ENCODE data around the gene PCSK6.

The PCSK6 gene

GRCh38 chr15:101523560-101523940, 34.0 kb upstream of the PCSK6 start:
- DNase-seq, result no peak

DNA sequence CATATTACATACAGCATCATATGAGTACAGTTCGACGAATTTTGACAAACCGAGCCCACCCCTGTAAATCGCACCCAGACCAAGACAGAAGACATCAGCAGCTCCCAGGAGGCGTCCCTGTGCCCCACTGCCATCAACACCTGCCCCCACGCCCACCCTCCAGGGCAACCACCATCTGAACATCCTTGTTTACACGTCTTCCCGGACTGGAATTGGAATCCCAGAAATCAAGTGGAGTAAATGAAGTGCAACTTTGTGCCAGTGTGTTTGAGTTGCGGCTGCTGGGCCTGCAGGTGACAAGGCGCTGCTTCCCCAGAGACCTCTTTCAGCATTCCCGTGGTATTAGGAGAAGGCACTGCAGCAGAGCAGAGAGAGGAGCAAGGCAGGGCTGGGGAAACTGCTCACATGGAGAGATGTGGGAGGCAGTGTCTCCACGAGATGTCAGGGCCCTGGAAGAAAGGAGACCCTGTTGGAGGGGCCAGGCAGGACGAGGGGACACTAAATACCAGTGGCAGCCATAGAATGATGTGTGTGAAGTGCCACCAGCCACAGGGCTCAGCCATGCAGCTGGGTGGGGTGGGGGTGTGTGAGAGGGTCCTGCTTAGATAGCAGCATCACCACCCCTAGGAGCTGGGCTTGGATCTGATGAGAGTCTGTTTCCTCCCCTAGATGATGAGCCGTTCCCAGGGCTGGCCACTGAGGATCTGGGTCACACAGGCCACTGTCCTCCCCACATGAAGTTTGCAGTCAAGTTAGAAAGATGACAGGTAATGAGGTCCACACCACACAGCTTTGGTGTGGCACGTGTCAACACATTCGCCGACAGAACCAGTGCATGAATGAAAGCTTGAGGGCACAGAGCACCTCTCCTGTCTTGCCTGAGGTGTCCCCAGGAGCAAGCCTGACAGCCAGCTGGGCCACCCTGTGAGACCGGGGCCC, 33.4 kb upstream of the PCSK6 start:
- no peak for DNase-seq

DNA sequence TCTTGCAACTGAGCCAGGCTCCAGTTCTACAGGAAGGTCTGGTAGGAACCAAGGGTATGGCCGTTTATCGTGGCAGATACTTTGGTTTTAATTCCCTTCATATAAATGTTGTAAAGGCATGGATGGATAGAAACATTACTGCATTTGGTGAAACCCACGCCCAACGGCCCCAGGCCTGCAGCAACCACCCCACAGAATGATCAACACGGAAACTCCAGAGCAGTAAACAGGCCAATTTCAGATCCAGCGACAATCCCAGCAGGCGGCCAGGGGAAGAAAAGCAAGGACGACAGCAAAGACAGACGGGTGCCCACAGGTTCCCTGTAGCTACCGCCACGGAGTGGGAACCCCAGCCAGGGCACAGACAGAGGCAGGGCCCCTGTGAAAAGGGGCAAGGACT, 32.6 kb upstream of the PCSK6 start:
- DNase-seq, result no peak

- DNase-seq, result no peak
Observed at GRCh38 chr15:101521591-101521990, 32.1 kb upstream of the PCSK6 start.

GRCh38 chr15:101521069-101521468, 31.6 kb upstream of the PCSK6 start:
- no peak for DNase-seq

- no peak for DNase-seq
Observed at GRCh38 chr15:101520395-101520794, 30.9 kb upstream of the PCSK6 start.

GRCh38 chr15:101517504-101517903, 28.0 kb upstream of the PCSK6 start:
- no peak for DNase-seq

DNA sequence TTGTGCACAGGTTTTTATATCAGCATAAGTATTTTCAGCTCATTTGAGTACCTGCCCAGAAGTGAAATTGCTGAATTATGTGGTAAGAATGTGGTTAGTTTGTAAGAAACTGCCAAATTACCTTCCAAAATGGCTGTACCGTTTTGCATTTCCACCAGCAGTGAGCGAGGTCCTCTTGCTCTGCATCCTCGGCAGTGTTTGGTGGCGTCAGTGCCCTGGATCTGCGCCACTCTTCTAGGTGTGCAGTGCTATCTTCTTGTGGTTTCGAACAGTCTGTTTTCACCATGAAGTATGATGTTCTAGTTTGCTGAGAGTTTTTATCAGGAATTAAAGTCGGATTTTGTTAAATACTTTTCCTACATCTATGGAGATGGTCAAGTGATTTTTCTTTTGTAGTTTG, 24.8 kb upstream of the PCSK6 start:
- DNase-seq, result no peak

GRCh38 chr15:101511717-101512116, 22.2 kb upstream of the PCSK6 start:
- DNase-seq, result no peak

DNA sequence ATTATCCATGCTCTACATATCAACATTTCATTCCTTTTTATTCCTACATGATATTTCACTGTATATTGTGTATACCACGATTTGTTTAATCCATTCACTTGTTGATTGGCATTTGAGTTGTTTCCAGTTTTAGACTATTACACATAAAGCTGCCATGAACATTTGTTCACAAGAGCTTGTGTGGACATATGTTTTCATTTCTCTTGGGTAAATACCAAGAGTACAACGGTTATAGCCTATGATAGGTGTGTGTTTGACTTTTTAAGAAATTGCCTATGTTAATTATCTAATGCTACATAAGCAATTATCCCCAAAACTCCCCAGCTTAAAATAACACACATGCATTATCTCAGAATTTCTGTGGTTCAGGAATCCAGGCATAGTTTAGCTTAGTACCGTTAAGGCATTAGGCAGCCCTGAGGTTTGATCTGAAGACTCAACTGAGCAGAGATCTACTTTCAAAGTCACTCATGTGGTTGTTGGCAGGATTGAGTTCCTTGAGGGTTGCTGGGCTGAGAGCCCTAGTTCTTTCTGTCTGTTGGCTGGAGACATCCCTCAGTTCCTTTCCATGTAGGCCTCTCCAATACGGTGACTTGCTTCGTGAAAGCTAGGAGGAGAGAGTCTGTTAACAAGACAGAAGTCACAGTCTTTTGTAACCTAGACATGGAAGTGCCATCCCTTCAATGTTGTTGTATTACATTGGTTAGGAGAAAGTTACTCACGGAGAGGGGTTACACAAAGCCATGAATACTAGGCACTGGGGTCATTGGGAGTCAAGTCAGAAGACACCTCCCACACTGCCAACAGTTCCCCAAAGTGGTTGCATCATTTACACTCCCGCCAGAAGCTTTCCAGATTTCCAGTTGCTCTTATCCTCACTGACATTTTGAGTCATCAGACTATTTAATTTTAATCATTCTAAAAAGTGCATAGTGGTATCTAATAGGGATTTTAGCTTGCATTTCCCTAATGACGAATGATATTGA, 21.0 kb upstream of the PCSK6 start:
- no peak for DNase-seq

DNA sequence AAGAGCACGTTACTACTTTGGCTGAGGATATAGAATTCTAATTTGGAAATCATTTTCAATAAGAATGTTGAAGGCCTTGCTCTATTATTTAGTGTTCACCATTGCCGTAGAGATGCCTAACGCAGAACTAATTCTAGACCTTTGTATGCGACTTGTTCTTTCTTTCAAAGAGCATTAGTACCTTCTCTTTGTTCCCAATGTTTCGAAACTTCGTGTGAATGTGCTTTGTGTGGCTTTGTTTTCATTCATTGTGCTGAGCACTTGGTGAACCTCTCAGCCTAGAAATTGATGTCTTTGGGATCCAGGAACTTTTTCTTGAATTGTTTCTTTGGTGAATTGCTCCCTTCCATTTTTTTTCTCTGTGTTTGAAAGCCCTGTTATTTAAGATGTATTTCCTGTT, 19.8 kb upstream of the PCSK6 start:
- no peak for DNase-seq

GRCh38 chr15:101506491-101506890, 17.0 kb upstream of the PCSK6 start:
- no peak for DNase-seq

DNA sequence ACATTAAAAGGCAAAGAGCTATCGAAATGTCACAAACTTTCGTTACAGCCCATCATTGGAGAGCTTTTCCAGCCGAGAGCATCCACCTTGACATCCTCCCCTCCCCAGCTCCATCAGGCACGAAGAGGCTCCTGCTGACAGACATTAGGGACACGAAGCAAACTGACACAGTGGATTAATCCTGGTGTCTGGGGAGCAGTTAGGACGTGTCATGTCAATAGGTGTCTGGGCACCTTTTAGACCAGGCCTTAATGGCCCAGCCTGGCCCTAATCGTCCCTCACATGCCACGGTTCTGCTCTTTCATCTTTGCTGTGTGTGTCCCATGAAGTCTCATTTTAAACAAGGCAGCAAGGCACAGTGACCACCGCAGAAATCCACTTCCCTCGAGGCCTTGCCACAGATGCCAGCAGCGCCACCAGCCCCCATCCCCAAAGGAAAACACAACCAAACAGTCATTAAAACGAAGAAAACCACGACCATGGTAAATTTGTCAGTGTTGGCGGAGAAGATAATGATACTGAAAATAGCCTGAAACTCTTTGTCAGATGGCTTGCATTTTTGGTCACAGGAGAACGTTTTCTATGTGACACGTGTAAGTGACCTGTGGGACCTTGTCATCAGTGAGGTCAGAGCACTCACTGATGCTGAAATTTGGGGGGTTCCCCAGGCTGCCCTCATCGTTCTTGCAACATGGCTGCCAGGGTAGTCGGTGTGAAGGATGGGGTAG, 16.3 kb upstream of the PCSK6 start:
- DNase-seq, result no peak

DNA sequence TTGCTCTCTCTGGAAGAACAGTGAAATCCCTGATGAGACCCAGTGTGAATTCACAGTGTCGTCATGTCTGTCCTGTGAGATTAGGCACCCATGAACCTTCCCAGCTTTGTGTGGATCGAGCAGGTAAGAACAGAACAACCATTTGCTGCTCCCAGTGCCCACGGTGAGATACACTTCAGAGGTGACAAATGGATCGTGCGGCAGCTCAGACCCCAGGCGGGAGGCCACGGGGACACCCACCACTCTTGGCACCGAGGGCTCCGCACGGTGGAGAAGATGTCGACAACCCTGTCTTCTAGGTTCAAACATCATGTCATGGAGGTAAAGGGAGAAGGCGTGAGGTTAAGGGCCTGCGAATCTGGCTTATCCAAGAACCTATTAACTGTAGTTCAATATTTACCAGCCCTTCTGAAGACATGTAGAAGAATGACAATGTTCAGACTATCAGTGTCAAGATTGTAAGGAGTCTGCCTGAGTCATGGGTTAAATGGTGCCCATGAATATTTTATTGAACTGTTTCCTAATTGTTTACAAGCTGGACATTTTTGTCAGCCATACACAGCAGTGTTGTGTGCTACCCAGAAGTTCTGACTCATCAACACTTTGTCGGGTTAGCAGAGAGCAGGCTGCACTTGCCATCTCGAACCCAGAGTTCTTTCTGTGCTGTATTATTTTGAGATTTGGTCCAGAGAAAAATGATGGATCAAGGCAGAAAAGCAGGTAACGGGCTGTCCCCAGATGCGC, 15.5 kb upstream of the PCSK6 start:
- no peak for DNase-seq

GRCh38 chr15:101504373-101504772, 14.9 kb upstream of the PCSK6 start:
- DNase-seq, result no peak

- no peak for DNase-seq
Observed at GRCh38 chr15:101503296-101503599, 13.7 kb upstream of the PCSK6 start.

DNA sequence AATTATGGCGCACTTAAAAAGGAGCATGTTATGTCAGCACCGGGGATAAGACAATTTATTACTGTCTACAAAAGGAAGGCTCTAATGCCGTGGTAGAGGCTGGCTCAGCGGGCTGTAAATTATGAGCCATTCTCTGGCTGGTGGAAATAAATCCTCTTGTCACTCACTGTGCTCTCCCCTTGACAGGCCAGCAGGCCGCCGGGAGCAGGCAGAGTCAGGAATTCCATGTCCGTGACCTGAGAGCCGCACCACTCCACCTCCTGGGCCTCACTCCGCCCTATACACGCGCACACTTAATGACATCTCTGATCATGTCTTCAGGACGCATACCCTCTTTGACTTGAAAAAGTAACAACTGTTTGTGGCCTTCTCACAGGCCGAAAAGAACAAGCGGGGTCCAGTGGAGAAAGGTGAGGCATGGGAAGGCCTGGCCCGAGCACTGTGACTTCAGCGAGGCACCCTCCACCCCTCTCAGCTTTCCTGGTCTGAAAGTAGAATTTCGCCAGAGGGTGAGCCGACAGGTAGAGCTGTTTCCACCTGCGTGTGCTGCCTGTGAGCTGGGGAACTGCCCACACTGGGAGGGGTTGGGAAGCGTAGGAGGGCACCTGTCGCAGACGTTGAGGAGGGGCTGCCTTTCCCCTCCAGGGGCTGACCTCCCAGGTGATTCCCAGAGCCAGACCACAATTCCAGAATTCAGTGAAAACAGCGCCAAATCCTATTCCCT, 13.2 kb upstream of the PCSK6 start:
- DNase-seq, result no peak

- no peak for DNase-seq
Observed at GRCh38 chr15:101501703-101502373, 12.3 kb upstream of the PCSK6 start.

DNA sequence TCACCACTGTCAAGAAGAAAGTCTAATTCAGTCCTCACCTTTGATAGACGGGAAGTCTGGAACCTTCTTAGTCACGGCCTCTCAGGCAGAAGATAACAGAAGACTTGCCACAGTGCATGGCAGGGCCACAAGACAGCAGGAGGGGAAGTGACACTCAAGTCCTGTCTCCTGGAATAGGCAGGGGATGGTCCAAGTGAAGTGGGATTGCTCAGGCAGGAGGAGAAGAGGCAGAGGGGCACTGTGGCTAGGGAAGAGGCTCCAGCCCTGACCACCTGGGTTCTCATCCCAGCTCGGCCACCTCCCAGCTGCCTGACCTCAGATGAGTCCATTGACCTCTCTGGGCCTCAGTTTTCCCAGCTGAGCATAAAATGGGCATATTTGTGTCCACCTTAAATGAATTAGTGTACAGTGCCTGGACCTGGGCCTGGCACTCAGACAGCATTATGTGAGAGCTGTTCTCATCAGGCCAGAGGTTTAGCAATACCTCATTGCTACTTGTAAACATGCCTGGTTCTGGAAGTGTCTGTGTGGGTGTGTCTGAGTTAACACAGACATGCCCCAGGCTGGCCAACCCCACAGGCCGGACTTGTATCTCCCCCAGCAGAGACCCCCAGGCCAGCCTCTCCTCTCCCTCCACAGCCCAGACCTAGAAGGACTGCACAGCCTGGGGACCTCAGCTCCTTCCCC, 11.5 kb upstream of the PCSK6 start:
- no peak for DNase-seq

All from right kidney (tissue), 1 donor.